Measurements from ENCODE around the gene GNB1L.

DNA sequence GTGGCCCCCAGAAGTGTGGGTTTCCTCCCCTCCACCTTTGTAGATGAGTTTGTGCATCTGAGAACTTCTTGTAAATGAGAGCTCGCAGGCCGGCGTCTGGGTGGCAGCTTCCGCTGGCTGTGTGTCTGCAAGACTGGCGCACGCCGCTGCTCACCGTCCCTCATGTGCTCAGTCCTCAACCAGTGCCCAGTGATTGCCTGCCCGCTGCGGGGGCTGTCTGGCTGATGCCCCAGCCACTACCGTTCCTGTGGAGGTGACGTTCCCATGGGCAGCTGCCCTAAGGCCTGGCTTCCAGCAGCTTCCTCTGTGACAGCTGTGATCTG lies 85.3 kb downstream of the GNB1L start:
- TF ChIP-seq POLR2AphosphoS5 (IDR thresholded peaks at IDR 0.05) (no peak), POLR2A (IDR thresholded peaks at IDR 0.05) (no peak)

Data from gastroesophageal sphincter (tissue), 2 donors.